ENCODE measurements around the gene YBEY. TPM values are rescaled to one million over a fixed set of nuclear protein-coding genes. Genes with fewer than 3 reads are reported as not detected.

Gene YBEY
- total RNA-seq, 1 donor: 7.3 TPM

GRCh38 chr21:46325073-46325912 is 39.2 kb downstream of the YBEY start:
- peak in 2 of 3 donors; percentile 37 to 47 for DNase-seq (ENCODE audit: low read depth in 2 of 3, low spot score in 2 of 3)

- no peak for DNase-seq (ENCODE audit: low read depth in 2 of 3, low spot score in 2 of 3)
Measured at GRCh38 chr21:46326110-46326703, 40.1 kb downstream of the YBEY start.

GRCh38 chr21:46327711-46328110 is 41.6 kb downstream of the YBEY start:
- no peak for DNase-seq (ENCODE audit: low read depth in 2 of 3, low spot score in 2 of 3)

GRCh38 chr21:46328151-46328550 is 42.0 kb downstream of the YBEY start:
- no peak for DNase-seq (ENCODE audit: low read depth in 2 of 3, low spot score in 2 of 3)

- DNase-seq (ENCODE audit: low read depth in 2 of 3, low spot score in 2 of 3): no peak
Measured at GRCh38 chr21:46329796-46330195, 43.7 kb downstream of the YBEY start.

GRCh38 chr21:46334351-46335140 is 48.4 kb downstream of the YBEY start:
- no peak for DNase-seq (ENCODE audit: low read depth in 2 of 3, low spot score in 2 of 3)

- DNase-seq (ENCODE audit: low read depth in 2 of 3, low spot score in 2 of 3): no peak
Measured at GRCh38 chr21:46336603-46337002, 50.5 kb downstream of the YBEY start.

GRCh38 chr21:46340998-46341397 is 54.9 kb downstream of the YBEY start:
- no peak for DNase-seq (ENCODE audit: low read depth in 2 of 3, low spot score in 2 of 3)

- no peak for DNase-seq (ENCODE audit: low read depth in 2 of 3, low spot score in 2 of 3)
Measured at GRCh38 chr21:46344219-46344915, 58.2 kb downstream of the YBEY start.

GRCh38 chr21:46345861-46346260 is 59.7 kb downstream of the YBEY start:
- no peak for DNase-seq (ENCODE audit: low read depth in 2 of 3, low spot score in 2 of 3)

- DNase-seq (ENCODE audit: low read depth in 2 of 3, low spot score in 2 of 3): no peak
Measured at GRCh38 chr21:46346296-46347202, 60.4 kb downstream of the YBEY start.

- no peak for DNase-seq (ENCODE audit: low read depth in 2 of 3, low spot score in 2 of 3)
Measured at GRCh38 chr21:46347203-46347550, 61.0 kb downstream of the YBEY start.

Other genes with a start within 250 kb of the YBEY start
- gene COL6A2, start 188.2 kb upstream of the YBEY start, total RNA-seq: 11.3 TPM
- 0.54 TPM for gene FTCD, start 130.8 kb upstream of the YBEY start, total RNA-seq
- 21.5 TPM for gene SPATC1L, start 101.9 kb upstream of the YBEY start, total RNA-seq
- 41.7 TPM for gene LSS, start 57.6 kb upstream of the YBEY start, total RNA-seq
- gene MCM3AP, start 731 bp upstream of the YBEY start, total RNA-seq: 83.2 TPM
- 13.5 TPM for gene C21orf58, start 37.5 kb downstream of the YBEY start, total RNA-seq
- gene PCNT, start 37.8 kb downstream of the YBEY start, total RNA-seq: 36.9 TPM
- 61.7 TPM for gene DIP2A, start 172.5 kb downstream of the YBEY start, total RNA-seq

Data from hematopoietic multipotent progenitor cell (in vitro differentiated cells).